Brain microvascular endothelial cell (primary cell): ENCODE data around the gene CFL1.

Source experiments
- DNase-seq: peaks from one replicate; pipeline ENCODE4 v3.0.0-alpha.2; 2020
- H3K27ac ChIP-seq: fragments of 250-450 bp; sonication (Bioruptor Pico); 2 replicates; pipeline ENCODE4 v1.5.1; 2020; ENCODE audit warnings: mild to moderate bottlenecking, moderate library complexity
- H3K27me3 ChIP-seq: fragments of 250-450 bp; sonication (Bioruptor Pico); replicated peaks from 2 replicates; pipeline ENCODE4 v1.5.1; 2020; ENCODE audit warnings: mild to moderate bottlenecking
- H3K36me3 ChIP-seq: fragments of 250-450 bp; sonication (Bioruptor Pico); replicated peaks from 2 replicates; pipeline ENCODE4 v1.5.1; 2020; ENCODE audit warnings: mild to moderate bottlenecking
- H3K4me3 ChIP-seq: 2 replicates; pipeline ENCODE4 v1.5.1; 2011; ENCODE audit warnings: low read depth, mild to moderate bottlenecking, control low read depth, low read length, moderate library complexity
- in situ Hi-C: cut with HindIII; loops from 2 replicates; pipeline ENCODE4 v1.10.0; 2017; ENCODE audit warnings: low sequenced_read_pairs, low pct_ligation_motif_present
- TF ChIP-seq, protein P1 (sequence below): IDR thresholded peaks from 2 replicates; pipeline ENCODE4 v1.5.1; 2011; ENCODE audit warnings: low read depth, mild to moderate bottlenecking, moderate library complexity, low read length, control low read depth, inconsistent platforms; ENCODE audit errors: missing control alignments

The CFL1 gene

DNA sequence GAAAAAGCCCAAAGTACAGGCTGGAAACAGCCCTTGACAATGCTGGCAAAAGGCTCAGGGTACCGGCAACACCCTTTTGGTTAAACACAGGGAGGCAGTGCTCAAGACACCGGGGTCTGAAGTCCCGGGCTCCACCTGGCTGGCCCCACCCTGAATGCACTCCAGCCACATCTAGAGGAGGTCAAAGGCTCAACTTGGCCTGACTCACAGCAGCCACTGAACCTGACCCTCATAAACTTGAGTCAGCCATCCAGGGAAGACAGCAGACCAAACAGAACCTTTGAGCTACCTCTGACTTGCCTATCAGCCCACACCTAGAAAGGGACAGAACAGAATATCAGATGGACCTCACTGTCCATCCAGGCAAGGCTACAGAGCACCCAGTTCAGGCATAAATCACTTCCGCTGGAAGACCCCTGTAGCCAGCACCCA lies 3.8 kb downstream of the CFL1 start:
- Histone ChIP-seq H3K36me3 (peaks cover 66% of the 10 kb centered on the region), H3K4me3 (no peak overlapping the region), H3K27me3 (no peaks in the 10 kb centered on the region), H3K27ac (no peak overlapping the region)
- TF ChIP-seq, protein P1, sequence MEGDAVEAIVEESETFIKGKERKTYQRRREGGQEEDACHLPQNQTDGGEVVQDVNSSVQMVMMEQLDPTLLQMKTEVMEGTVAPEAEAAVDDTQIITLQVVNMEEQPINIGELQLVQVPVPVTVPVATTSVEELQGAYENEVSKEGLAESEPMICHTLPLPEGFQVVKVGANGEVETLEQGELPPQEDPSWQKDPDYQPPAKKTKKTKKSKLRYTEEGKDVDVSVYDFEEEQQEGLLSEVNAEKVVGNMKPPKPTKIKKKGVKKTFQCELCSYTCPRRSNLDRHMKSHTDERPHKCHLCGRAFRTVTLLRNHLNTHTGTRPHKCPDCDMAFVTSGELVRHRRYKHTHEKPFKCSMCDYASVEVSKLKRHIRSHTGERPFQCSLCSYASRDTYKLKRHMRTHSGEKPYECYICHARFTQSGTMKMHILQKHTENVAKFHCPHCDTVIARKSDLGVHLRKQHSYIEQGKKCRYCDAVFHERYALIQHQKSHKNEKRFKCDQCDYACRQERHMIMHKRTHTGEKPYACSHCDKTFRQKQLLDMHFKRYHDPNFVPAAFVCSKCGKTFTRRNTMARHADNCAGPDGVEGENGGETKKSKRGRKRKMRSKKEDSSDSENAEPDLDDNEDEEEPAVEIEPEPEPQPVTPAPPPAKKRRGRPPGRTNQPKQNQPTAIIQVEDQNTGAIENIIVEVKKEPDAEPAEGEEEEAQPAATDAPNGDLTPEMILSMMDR, result no peak
- DNase-seq, result no peak
- in situ Hi-C loops, result no loop called here

DNA sequence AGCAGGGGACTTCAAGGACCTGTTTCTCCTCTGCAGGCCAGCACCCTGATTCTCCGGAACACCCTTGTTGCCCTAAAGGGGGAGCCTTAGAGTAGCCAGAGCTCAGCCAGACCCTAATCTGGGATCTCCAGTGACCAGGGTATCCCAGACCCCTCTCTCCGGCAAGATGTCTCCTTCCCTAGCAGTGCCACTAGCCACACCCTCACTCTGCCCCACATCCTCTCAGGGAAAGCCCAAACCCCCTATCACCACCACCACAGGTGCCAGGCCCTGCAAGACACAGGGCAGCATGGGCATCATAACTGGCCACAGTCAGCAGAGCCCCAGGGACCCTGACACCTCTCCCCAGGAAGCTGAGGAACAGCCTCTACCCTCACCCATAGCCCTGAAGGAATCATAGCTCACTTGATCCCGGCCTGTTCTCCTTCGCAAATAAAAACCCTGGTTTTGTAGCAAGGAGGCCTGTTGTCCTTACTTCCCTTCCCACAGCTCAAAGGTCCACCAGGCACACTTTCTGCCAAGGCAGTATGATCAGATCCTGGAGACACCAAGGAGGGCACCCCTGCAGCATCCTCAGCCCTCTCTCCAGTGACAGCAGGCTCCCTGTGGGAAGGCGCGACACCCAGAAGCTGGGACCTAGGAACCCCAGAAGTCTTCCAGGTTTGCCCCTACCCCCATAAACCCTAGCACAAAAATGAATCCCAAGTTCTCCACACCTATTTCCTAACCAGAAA lies 4.6 kb downstream of the CFL1 start:
- in situ Hi-C loops, result no loop called here
- H3K4me3 ChIP-seq, result no peak overlapping the region
- DNase-seq, result no peak
- H3K36me3 ChIP-seq, result peaks cover 66% of the 10 kb centered on the region
- no peak overlapping the region for H3K27ac ChIP-seq
- TF ChIP-seq, protein P1, result peak; percentile 2
- H3K27me3 ChIP-seq, result no peaks in the 10 kb centered on the region

DNA sequence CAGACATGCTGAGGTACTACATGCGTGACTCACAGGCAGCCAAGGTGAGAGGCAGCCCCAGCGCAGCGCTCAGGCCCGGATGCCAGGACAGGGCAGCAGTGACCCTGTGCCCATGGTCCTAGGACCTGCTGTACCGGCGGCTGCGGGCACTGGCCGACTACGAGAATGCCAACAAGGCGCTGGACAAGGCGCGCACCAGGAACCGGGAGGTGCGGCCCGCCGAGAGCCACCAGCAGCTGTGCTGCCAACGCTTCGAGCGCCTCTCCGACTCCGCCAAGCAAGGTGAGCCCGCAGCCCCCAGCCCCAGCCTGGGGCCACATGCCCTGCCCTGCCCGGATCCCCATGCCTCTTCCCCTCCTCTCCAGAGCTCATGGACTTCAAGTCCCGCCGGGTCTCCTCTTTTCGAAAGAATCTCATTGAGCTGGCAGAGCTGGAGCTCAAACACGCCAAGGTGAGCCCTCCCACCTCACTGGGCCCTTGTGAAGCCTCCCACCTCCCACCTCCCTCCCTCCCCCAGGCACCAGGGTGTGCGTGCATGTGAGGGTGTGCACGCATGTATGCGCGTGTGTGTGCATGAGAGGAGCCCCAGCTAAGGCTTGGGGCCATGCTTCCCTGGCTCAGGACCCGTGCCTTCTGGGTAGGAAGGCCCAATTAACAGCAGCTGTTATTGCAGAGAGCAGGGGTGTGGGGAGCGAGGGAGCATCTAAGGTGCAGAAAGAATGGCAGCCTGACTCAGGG lies 5.3 kb downstream of the CFL1 start:
- Histone ChIP-seq H3K27ac (no peak overlapping the region), H3K4me3 (no peak overlapping the region), H3K27me3 (no peaks in the 10 kb centered on the region), H3K36me3 (peaks cover 66% of the 10 kb centered on the region)
- in situ Hi-C loops, result no loop called here
- TF ChIP-seq, protein P1, result no peak
- DNase-seq, result no peak

DNA sequence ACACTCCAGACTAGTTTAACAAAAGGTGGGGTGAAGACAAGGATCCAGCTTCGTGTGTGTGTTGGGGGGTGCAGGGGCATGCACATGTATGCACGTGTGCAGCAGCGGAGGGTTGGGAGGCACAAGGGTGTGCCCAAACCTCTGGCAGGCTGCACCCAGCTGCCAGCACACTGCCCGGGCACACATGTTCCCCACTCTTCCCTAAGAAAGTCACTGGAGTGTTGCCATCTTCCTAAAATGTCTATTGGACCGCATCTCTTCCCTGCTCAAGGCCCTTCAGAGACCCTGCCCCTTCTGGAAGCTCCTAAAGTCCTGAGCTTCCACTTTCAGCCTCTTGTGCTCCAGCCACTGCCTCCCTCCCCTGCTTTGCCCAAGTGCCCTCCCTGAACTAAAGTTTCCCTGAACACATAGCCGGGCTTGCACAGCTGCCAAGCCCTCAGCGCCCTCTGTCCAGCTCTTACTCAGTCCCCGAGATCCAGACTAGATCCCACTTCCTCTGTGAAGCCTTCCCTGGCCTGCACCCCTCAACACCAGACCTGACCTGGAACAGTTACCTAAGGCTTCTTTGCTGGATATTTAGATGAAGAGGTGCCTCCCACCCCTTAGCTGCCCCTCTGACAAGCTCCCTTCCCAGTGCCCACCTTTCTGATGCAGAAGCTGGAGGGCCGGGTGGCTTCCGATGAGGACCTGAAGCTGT lies 6.0 kb downstream of the CFL1 start:
- Histone ChIP-seq H3K4me3 (no peak overlapping the region), H3K36me3 (peaks cover 61% of the 10 kb centered on the region), H3K27me3 (no peaks in the 10 kb centered on the region), H3K27ac (no peak overlapping the region)
- in situ Hi-C loops, result no loop called here
- TF ChIP-seq, protein P1, result no peak
- no peak for DNase-seq

DNA sequence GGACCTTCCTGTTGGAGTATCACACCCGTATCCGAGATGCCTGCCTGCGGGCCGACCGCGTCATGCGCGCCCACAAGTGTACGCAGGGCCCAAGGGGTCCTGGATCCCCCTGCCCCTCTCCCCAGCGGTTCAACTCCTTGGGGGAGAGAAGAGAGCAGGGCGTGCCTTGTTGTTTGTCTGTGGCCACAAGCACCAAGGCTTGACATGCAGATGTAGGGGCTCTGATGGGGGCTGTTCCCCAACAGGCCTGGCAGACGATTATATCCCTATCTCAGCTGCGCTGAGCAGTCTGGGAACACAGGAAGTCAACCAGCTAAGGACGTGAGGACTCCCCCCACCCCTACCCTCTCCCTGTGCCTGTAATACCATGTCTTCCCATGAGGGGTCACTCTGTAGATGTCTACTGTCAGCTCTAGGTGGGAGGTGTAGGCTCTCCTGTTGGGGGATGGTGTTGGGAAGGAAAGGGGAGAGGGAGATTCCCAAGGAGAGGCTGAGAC lies 6.8 kb downstream of the CFL1 start:
- DNase-seq, result no peak
- no peak overlapping the region for H3K27ac ChIP-seq
- no peaks in the 10 kb centered on the region for H3K27me3 ChIP-seq
- in situ Hi-C loops, result no loop called here
- no peak overlapping the region for H3K4me3 ChIP-seq
- TF ChIP-seq, protein P1, result peak; percentile 74
- peaks cover 53% of the 10 kb centered on the region for H3K36me3 ChIP-seq
